ENCODE data around the gene CBFA2T2.

DNA sequence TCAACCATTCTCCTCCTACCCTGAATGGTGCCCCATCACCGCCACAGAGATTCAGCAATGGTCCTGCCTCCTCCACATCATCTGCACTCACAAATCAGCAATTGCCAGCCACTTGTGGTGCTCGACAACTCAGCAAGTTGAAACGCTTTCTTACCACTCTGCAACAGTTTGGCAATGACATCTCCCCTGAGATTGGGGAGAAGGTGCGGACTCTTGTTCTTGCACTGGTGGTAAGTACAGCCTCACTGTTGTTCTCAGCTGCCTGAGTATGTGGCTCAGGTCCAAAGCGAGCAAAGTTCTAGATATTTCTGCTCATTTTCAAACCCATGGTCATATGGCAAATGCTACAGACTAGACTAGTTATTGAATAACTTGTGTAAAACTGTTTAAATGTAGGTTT, 121.2 kb downstream of the CBFA2T2 start:
- no peak for TF ChIP-seq CTCF (conservative IDR thresholded peaks at IDR 0.05; ENCODE audit: low read length)
- no peak for TF ChIP-seq EZH2phosphoT487 (IDR thresholded peaks at IDR 0.05; ENCODE audit: borderline replicate concordance)

Data from Loucy (cell line).